Left cardiac atrium (tissue), 4 donors: ENCODE measurements around the gene CLDN15. TPM values are rescaled to one million over a fixed set of nuclear protein-coding genes. Genes with fewer than 3 reads are reported as not detected.

ENCODE experiments used
- ATAC-seq, 2 donors: fragments of 200-7000 bp; cut with Tn5 transposase; one replicate each; pipeline ENCODE4 v1.9.1; 2020; ENCODE audit warnings: mild to moderate bottlenecking in 2 of 2, moderate library complexity in 2 of 2
- DNase-seq: peaks from one replicate; pipeline ENCODE4 v3.0.0-alpha.2; 2020
- intact Hi-C, 2 donors: fragments of 100-400 bp; cut with DNase I; formaldehyde crosslinking; loops; one replicate each; pipeline versions ENCODE4 v1.14.1 to v1.15.1; 2022 to 2023
- total RNA-seq, 2 donors: library from RNA; stranded (reverse); fragmentation: NEBNext Ultra II Directional; extraction: Animal tissue kit (Norgen Biotek cat#: 25700); gene quantifications; one replicate each; pipeline ENCODE4 v1.2.1, GENCODE V29; 2021
- donor health status: DM: no; HTN: yes; CAD: no.
- donor health status: DM: no; HTN: yes; CAD: no; lungs with severe emphysema.
- donor health status: DM: yes; HTN: yes; CAD: no.
- donor health status: Dilated cardiomyopathy.

CLDN15 gene
- total RNA-seq, 2 donors from 2014 or later: 5.5 to 6.1 TPM

GRCh38 chr7:101248276-101248675 is 10.7 kb upstream of the CLDN15 start:
- DNase-seq (no peak), ATAC-seq (no peak)
- intact Hi-C loops: no loop called here

GRCh38 chr7:101245147-101245668 is 7.6 kb upstream of the CLDN15 start:
- intact Hi-C loops: no loop called here
- ATAC-seq (no peak), DNase-seq (no peak)

- intact Hi-C loops: no loop called here
- peak; percentile 97 for DNase-seq
- ATAC-seq: peak; percentile 96 to 97
These were observed 7.0 kb upstream of the CLDN15 start, which contains the start of gene FIS1 for GRCh38 chr7:101244375-101245146. FIS1 (minus strand) TSS chr7:101245081; CDS start chr7:101245004, 77 bp downstream.

- DNase-seq (no peak), ATAC-seq (peak in 1 of 2 donors; percentile 1)
- intact Hi-C loops: no loop called here
These were observed 6.2 kb upstream of the CLDN15 start for GRCh38 chr7:101243646-101244374.

- intact Hi-C loops: no loop called here
- ATAC-seq: no peak
- DNase-seq: no peak
These were observed 4.1 kb upstream of the CLDN15 start for GRCh38 chr7:101241443-101242349.

- ATAC-seq (no peak), DNase-seq (no peak)
- intact Hi-C loops: no loop called here
These were observed 3.4 kb upstream of the CLDN15 start for GRCh38 chr7:101241015-101241363.

GRCh38 chr7:101240226-101241014 is 2.8 kb upstream of the CLDN15 start:
- peak in 1 of 2 donors; percentile 12 for ATAC-seq
- peak; percentile 57 for DNase-seq
- intact Hi-C loops: no loop called here

GRCh38 chr7:101239951-101240220 is 2.3 kb upstream of the CLDN15 start:
- intact Hi-C loops: no loop called here
- ATAC-seq: no peak
- no peak for DNase-seq

- peak; percentile 64 for DNase-seq
- intact Hi-C loops: no loop called here
These were observed 1.8 kb upstream of the CLDN15 start for GRCh38 chr7:101239191-101239950.

GRCh38 chr7:101238226-101239182 is 902 bp upstream of the CLDN15 start:
- DNase-seq: peak; percentile 63
- intact Hi-C loops: no loop called here
- ATAC-seq: peak in 1 of 2 donors; percentile 45

More at GRCh38 chr7:101239191-101239950, 1.8 kb upstream of the CLDN15 start:
- ATAC-seq: peak in 1 of 2 donors; percentile 13

GRCh38 chr7:101236292-101236835 is 1.2 kb downstream of the CLDN15 start:
- DNase-seq (no peak), ATAC-seq (no peak)
- intact Hi-C loops: no loop called here

GRCh38 chr7:101235522-101235921 is 2.1 kb downstream of the CLDN15 start:
- intact Hi-C loops: no loop called here
- no peak for ATAC-seq

GRCh38 chr7:101235050-101235449 is 2.6 kb downstream of the CLDN15 start:
- intact Hi-C loops: no loop called here
- no peak for ATAC-seq
- no peak for DNase-seq

More at GRCh38 chr7:101235522-101235921, 2.1 kb downstream of the CLDN15 start:
- no peak for DNase-seq

GRCh38 chr7:101234636-101235035 is 3.0 kb downstream of the CLDN15 start:
- DNase-seq (no peak), ATAC-seq (no peak)
- intact Hi-C loops: no loop called here

- no peak for DNase-seq
These were observed 3.6 kb downstream of the CLDN15 start for GRCh38 chr7:101233907-101234547.

More at GRCh38 chr7:101233907-101234547, 3.6 kb downstream of the CLDN15 start:
- no peak for ATAC-seq
- intact Hi-C loops: no loop called here
